HG03378 (cell line): Measurements from ENCODE around the gene AEBP1.

Experiments
- ATAC-seq: cut with Tn5 transposase; IDR thresholded peaks from one replicate; pipeline ENCODE4 v1.9.1; 2021; ENCODE audit warnings: mild to moderate bottlenecking, moderate library complexity; ENCODE audit not compliant: unreplicated experiment

The AEBP1 gene

GRCh38 chr7:44104860-44105771 is 971 bp downstream of the AEBP1 start:
- no peak for ATAC-seq

- no peak for ATAC-seq
Observed at GRCh38 chr7:44105832-44106231, 1.7 kb downstream of the AEBP1 start.

- ATAC-seq, result no peak
Observed at GRCh38 chr7:44106311-44107065, 2.3 kb downstream of the AEBP1 start.

- ATAC-seq, result no peak
Observed at GRCh38 chr7:44107116-44107960, 3.2 kb downstream of the AEBP1 start.

- ATAC-seq, result no peak
Observed at GRCh38 chr7:44107961-44108767, 4.0 kb downstream of the AEBP1 start.

- no peak for ATAC-seq
Observed at GRCh38 chr7:44108768-44109750, 4.9 kb downstream of the AEBP1 start.

- no peak for ATAC-seq
Observed at GRCh38 chr7:44109991-44110390, 5.8 kb downstream of the AEBP1 start.

GRCh38 chr7:44110719-44111635 is 6.8 kb downstream of the AEBP1 start:
- ATAC-seq, result no peak

- no peak for ATAC-seq
Observed at GRCh38 chr7:44111761-44112160, 7.6 kb downstream of the AEBP1 start.

- no peak for ATAC-seq
Observed at GRCh38 chr7:44112231-44112996, 8.3 kb downstream of the AEBP1 start.

GRCh38 chr7:44112997-44113763 is 9.0 kb downstream of the AEBP1 start:
- ATAC-seq, result no peak

GRCh38 chr7:44113764-44114354 is 9.7 kb downstream of the AEBP1 start:
- ATAC-seq, result no peak

- no peak for ATAC-seq
Observed at GRCh38 chr7:44114586-44115310, 10.6 kb downstream of the AEBP1 start.

GRCh38 chr7:44116087-44116788 is 12.1 kb downstream of the AEBP1 start:
- ATAC-seq, result no peak
